ENCODE results near the gene APMAP.
A peak's percentile ranks its signal among the peaks of the same experiment; 100 is the strongest.
"Not testable (repeated sequence)": the region's sequence is repeated elsewhere in the genome, so short reads cannot be mapped to it uniquely, and the experiment has no call there.

The APMAP gene

DNA sequence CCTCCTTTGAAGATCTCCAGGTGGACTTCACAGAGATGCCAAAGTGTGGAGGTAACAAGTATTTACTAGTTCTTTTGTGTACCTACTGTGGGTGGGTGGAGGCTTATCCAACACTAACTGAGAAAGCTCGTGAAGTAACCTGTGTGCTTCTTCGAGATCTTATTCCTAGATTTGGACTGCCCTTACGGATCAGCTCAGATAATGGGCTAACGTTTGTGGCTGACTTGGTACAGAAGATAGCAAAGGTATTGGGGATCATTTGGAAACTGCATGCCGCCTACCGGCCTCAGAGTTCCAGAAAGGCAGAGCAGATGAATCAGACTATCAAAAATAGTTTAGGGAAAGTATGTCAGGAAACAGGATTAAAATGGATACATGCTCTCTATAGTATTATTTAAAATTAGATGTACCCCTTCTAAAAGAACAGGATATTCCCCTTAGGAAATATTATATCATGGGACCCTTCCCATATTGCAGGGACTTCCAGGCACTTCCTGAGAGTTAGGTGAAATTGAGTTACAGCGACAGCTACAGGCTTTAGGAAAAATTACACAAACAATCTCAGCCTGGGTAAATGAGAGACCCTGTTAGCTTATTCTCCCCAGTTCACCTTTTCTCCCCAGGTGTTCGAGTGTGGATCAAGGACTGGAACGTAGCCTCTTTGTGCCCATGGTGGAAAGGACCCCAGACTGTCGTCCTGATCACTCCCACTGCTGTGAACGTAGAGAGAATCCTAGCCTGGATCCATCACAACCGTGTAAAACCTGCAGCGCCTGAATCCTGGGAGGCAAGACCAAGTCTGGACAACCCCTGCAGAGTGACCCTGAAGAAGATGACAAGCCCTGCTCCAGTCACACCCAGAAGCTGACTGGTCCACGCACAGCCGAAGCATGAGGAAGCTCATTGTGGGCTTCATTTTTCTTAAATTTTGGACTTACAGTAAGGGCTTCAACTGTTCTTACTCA lies 61.5 kb downstream of the APMAP start:
- not testable (repeated sequence) for DNase-seq (ENCODE audit: low spot score)

- not testable (repeated sequence) for DNase-seq (ENCODE audit: low spot score)
Observed at GRCh38 chr20:24929867-24930723, 62.5 kb downstream of the APMAP start.

GRCh38 chr20:24929259-24929658 lies 63.3 kb downstream of the APMAP start:
- not testable (repeated sequence) for DNase-seq (ENCODE audit: low spot score)

- DNase-seq (ENCODE audit: low spot score) = not testable (repeated sequence)
Observed at GRCh38 chr20:24920706-24921105, 71.8 kb downstream of the APMAP start.

DNA sequence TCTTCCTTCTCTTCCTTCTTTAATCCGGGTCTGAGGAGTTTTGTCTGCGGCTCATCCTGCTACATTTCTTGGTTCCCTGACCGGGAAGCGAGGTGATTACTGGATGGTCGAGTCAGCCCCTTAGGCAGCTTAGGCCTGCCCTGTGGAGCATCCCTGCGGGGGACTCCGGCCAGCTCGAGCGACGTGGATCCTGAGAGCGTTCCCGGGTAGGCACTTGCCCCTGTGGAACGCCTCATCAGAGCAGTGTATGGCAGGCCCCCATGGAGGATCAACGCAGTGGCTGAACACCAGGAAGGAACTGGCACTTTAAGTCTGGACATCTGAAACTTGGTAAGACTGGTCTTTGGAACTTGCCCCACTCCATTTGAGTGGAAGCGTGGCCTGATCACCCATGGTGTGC lies 72.9 kb downstream of the APMAP start:
- not testable (repeated sequence) for DNase-seq (ENCODE audit: low spot score)

GRCh38 chr20:24918579-24919566 lies 73.7 kb downstream of the APMAP start:
- DNase-seq (ENCODE audit: low spot score) = no peak

DNA sequence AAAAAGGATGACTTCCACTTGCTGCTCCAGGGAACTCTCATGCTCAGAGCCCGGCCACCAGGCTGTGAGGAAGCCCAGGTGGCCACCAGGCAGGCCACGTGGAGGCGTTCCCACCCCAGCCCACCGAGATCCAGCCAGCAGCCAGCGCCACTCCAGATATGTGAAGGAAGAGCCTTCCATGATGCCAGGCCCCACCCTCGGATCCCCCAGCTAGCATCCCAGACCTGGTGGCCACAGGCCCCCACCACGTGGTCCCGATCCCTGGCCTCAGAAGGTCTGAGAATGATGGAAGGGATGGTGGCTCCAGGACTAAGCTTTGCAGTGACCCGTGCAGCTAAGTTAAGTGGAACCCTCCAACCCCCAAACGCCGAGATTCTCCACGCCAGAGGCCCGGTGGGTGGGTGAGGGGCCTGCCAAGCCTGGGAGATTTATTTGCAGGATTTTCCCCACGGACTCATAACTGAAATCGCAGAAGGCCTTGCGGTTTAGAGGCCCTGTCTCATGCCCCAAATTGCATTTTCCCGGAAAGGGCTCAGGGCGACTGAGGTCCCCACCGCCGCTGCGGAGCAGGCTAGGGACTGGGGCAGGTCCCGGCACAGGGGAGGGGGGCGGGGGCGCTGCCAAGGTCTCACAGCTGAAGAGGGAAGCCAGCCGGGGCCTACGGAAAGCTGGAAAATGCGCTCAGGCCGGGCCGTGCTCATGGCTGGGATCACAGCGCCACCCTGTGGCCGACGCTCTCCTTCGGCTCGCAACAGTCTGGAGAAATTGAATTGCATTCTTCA lies 74.6 kb downstream of the APMAP start:
- DNase-seq (ENCODE audit: low spot score) = peak; percentile 61

- no peak for DNase-seq (ENCODE audit: low spot score)
Observed at GRCh38 chr20:24917056-24917455, 75.5 kb downstream of the APMAP start.

GRCh38 chr20:24916412-24916811 lies 76.1 kb downstream of the APMAP start:
- DNase-seq (ENCODE audit: low spot score) = no peak

DNA sequence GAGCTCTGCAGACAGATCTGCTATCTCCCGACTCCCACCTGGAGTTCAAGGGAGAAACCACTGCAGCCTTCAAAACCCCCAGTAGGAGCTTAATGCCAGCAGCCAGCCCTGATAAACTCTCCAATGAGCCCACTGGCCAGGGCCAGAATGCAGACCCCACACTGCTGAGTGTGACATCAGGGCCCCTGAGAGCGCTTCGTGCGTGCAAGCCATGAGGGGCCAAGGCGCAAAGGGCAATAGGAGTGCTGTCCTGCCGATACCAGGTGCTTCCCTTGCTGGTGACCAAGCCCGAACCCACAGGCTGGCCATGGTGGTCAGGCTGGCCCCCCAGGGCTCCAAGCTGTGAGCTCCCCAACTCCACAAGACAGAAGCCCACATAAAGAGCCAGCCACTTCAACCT lies 76.7 kb downstream of the APMAP start:
- DNase-seq (ENCODE audit: low spot score) = no peak

DNA sequence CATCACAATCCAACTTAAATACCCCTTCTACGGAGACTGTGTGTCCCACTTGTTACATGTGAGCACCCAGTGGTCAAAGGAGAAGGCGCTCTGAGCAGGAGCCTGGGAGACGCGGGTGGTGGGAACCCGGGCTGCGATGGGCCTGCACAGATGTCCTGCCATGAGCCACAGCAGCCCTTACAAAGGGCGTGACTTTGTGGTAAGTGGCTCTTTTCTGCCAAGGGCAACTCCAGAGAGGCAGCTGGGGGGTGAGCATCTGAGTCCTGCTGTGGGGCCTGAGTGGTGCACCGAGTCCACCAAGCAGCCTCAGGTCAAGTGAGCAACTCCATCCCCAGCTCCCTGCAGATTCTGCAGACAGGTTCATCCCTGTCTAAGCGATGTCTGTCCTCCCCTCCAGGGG lies 77.1 kb downstream of the APMAP start:
- DNase-seq (ENCODE audit: low spot score) = no peak

DNA sequence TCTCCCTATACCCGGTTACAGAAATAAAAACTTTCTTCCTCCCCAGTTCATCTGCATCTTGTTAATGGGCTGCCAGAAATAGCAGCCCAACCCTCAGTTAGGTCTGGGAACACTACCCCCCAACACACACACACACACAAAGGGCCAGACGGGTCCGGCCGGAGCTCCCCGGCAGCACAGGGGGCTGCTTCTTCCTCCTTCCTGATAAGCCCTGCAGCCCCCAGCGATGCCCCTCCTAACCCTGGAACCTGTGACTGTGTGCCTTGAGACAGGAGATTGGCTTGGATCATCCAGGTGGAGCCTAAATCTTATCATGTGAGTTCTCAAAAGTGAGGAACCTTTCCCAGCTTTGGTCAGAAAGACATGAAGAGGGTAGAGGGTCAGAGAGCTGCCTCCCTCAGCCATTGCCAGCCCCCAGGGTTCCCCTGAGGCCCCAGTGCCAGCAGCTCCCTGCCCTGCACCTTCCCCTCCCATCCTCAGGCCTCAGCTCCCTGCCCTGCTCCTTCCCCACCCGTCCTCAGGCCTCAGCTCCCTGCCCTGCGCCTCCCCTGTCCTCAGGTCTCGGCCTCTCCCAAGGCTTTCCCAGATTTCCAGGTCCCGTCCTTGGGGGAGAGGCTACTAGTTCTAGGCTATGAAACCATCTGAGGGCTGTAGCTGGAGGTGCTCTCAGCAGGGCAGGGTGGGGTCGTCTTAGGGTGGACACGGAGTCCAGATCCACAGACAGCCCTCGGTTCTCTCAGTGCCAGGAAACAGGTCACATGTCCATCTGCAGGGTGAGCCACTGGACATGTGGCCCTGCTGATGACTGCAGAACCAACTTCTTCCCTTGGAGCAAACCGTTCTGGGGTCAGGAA lies 77.9 kb downstream of the APMAP start:
- no peak for DNase-seq (ENCODE audit: low spot score)

DNA sequence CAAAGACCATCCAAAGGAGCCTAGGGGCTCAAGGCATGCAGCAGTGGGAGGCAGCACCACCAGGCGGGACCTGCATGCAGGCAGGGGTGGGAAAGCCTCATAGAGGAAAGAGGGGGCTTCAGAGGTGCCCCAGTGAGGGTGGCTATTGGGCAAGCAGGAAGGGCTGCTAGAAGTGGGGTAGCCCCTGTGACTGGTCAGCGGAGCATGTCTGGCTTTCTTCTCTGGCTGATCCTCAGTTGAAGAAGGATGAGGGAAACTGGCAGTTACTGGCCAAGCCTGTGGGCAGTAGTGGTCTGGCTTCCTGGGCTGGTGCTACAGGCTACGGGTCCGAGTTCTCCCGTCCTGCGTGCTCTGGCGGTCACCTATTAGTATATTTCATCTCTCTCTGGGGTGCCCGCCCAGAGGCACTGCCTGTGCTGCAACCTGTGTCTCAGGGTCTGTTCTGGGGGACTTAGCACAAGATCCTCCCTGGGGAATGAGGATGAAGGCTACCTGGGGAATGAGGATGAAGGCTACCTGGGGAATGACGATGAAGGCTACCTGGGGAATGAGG lies 79.4 kb downstream of the APMAP start:
- no peak for DNase-seq (ENCODE audit: low spot score)

All from NAMALWA (cell line).